Body of pancreas (tissue), 4 donors: ENCODE measurements around the gene CLEC18B. TPM values are rescaled to one million over a fixed set of nuclear protein-coding genes. Genes with fewer than 3 reads are reported as not detected.
"Not testable (repeated sequence)": the region's sequence is repeated elsewhere in the genome, so short reads cannot be mapped to it uniquely, and the experiment has no call there.

Source experiments
- ATAC-seq: fragments of 150-250 bp; one replicate; pipeline ENCODE4 v1.9.1; 2016
- DNase-seq, 4 donors: peaks; one replicate each; pipeline ENCODE4 v3.0.0-alpha.2; 2019
- H3K27ac ChIP-seq, 4 donors: fragments of 200-600 bp; sonication (generic); 1 replicate in 3 of 4; 2 replicates in 1 of 4; pipeline versions ENCODE4 v1.5.1 to v1.6.1; 2016 to 2019; ENCODE audit warnings: mild to moderate bottlenecking in 1 of 4, mixed read lengths in 1 of 4, moderate library complexity in 1 of 4
- H3K27me3 ChIP-seq, 2 donors: fragments of 200-600 bp; sonication (generic); one replicate each; pipeline ENCODE4 v1.6.0; 2016; ENCODE audit warnings: mild to moderate bottlenecking in 1 of 2
- H3K36me3 ChIP-seq, 2 donors: fragments of 200-600 bp; sonication (generic); replicated peaks in 1 of 2; 2 replicates each; pipeline ENCODE4 v1.5.1; 2016; ENCODE audit warnings: low read depth in 2 of 2; ENCODE audit not compliant: insufficient read depth in 1 of 2
- H3K4me1 ChIP-seq: fragments of 200-600 bp; sonication (generic); one replicate; pipeline ENCODE4 v1.6.0; 2016
- H3K4me3 ChIP-seq, 2 donors: fragments of 200-600 bp; sonication (generic); 1 replicate in 1 of 2; 2 replicates in 1 of 2; pipeline ENCODE4 v1.5.1; 2016 to 2019
- H3K9me3 ChIP-seq, 3 donors: fragments of 200-600 bp; sonication (generic); 1 replicate in 2 of 3; 2 replicates in 1 of 3; pipeline ENCODE4 v1.5.1; 2016
- CTCF ChIP-seq, 7 experiments: fragments of 450-650 bp in 4 of 7; fragments of 200-600 bp in 3 of 7; sonication (generic) in 3 of 7; IDR thresholded peaks; one replicate each; pipeline ENCODE4 v1.5.1; 2016 to 2019; ENCODE audit warnings: antibody characterized with exemption in 7 of 7
- POLR2A ChIP-seq, 3 donors: fragments of 450-650 bp; IDR thresholded peaks; one replicate each; pipeline ENCODE4 v1.6.1; 2016; ENCODE audit warnings: antibody characterized with exemption in 3 of 3, mild to moderate bottlenecking in 2 of 3
- WGBS, 2 donors: methylation state at CpG; one replicate each; pipeline ENCODE4 v1.1.5; 2017; 5-methylcytosine and 5-hydroxymethylcytosine counted together
- intact Hi-C: fragments of 100-400 bp; cut with DNase I; formaldehyde crosslinking; loops from one replicate; pipeline ENCODE4 v1.15.1; 2023
- total RNA-seq, 2 donors: library from RNA; depleted of rRNA; stranded (reverse); fragments of >200 nt; gene quantifications; one replicate each; pipeline ENCODE4 v1.1.0, GENCODE V29; 2016

The CLEC18B gene
- total RNA-seq, 2 donors from 2014 or later = 0.26 TPM; not detected in 1

GRCh38 chr16:74438492-74438979 lies 17.3 kb upstream of the CLEC18B start:
- Histone ChIP-seq H3K4me3 (no peak overlapping the region), H3K27ac (no peak overlapping the region), H3K36me3 (no peaks in the 10 kb centered on the region), H3K9me3 (no peaks in the 10 kb centered on the region), H3K4me1 (no peaks in the 10 kb centered on the region), H3K27me3 (no peaks in the 10 kb centered on the region)
- intact Hi-C loops = no loop called here
- 70 to 89% methylated on average over 7 of the region's 7 CpGs for WGBS, 2 donors
- no peak for DNase-seq
- ATAC-seq = no peak
- TF ChIP-seq POLR2A (IDR thresholded peaks at IDR 0.05) = no peak
- no peak for TF ChIP-seq CTCF (IDR thresholded peaks at IDR 0.05)

GRCh38 chr16:74431516-74431915 lies 10.2 kb upstream of the CLEC18B start:
- DNase-seq (no peak), ATAC-seq (no peak)
- WGBS, 2 donors = 65 to 67% methylated on average over 5 of the region's 5 CpGs
- H3K4me1 ChIP-seq = no peaks in the 10 kb centered on the region
- no peak overlapping the region for H3K4me3 ChIP-seq
- intact Hi-C loops = no loop called here
- no peak overlapping the region for H3K27ac ChIP-seq
- no peaks in the 10 kb centered on the region for H3K36me3 ChIP-seq
- TF ChIP-seq POLR2A (IDR thresholded peaks at IDR 0.05) (no peak), CTCF (IDR thresholded peaks at IDR 0.05) (no peak)
- no peaks in the 10 kb centered on the region for H3K9me3 ChIP-seq
- no peaks in the 10 kb centered on the region for H3K27me3 ChIP-seq

GRCh38 chr16:74430036-74430712 lies 8.9 kb upstream of the CLEC18B start:
- H3K36me3 ChIP-seq, H3K27ac ChIP-seq, H3K9me3 ChIP-seq, intact Hi-C loops, H3K4me1 ChIP-seq, H3K27me3 ChIP-seq, H3K4me3 ChIP-seq: not testable (repeated sequence)
- DNase-seq = peak; percentile 49 to 70 (median 56)
- 15 to 29% methylated on average over 9 to 13 of the region's 13 CpGs for WGBS, 2 donors
- TF ChIP-seq CTCF (IDR thresholded peaks at IDR 0.05) = peak; percentile 53 to 78 (median 72)
- ATAC-seq = peak; percentile 79

- intact Hi-C loops, DNase-seq, H3K9me3 ChIP-seq, ATAC-seq, H3K4me1 ChIP-seq, H3K27ac ChIP-seq, H3K36me3 ChIP-seq, H3K4me3 ChIP-seq, H3K27me3 ChIP-seq: not testable (repeated sequence)
- no CpG with 5 or more reads among the region's 8 CpGs for WGBS, 2 donors
Observed at GRCh38 chr16:74428493-74428892, 7.2 kb upstream of the CLEC18B start.

- intact Hi-C loops, H3K4me1 ChIP-seq, H3K27ac ChIP-seq, ATAC-seq, H3K4me3 ChIP-seq, H3K9me3 ChIP-seq, H3K36me3 ChIP-seq, DNase-seq, H3K27me3 ChIP-seq: not testable (repeated sequence)
- WGBS, 2 donors = 48 to 56% methylated on average over 6 of the region's 6 CpGs
Observed at GRCh38 chr16:74425751-74426150, 4.5 kb upstream of the CLEC18B start.

- H3K36me3 ChIP-seq, ATAC-seq, H3K4me1 ChIP-seq, H3K9me3 ChIP-seq, H3K27ac ChIP-seq, H3K27me3 ChIP-seq, H3K4me3 ChIP-seq, intact Hi-C loops, DNase-seq: not testable (repeated sequence)
- WGBS, 2 donors = 82 to 83% methylated on average over 4 of the region's 4 CpGs
Observed at GRCh38 chr16:74423721-74424120, 2.4 kb upstream of the CLEC18B start.

- H3K27me3 ChIP-seq, H3K9me3 ChIP-seq, ATAC-seq, H3K4me1 ChIP-seq, DNase-seq, H3K4me3 ChIP-seq, H3K36me3 ChIP-seq, intact Hi-C loops, H3K27ac ChIP-seq: not testable (repeated sequence)
- 84% methylated on average over 7 of the region's 17 CpGs; no CpG with 5 or more reads in 1 of the 2 donors for WGBS, 2 donors
Observed at GRCh38 chr16:74422086-74422485, 808 bp upstream of the CLEC18B start.

GRCh38 chr16:74421482-74421785 lies 156 bp upstream of the CLEC18B start:
- WGBS, 2 donors = 65% methylated on average over 8 of the region's 16 CpGs; no CpG with 5 or more reads in 1 of the 2 donors
- DNase-seq, H3K4me3 ChIP-seq, H3K9me3 ChIP-seq, H3K4me1 ChIP-seq, H3K27me3 ChIP-seq, H3K27ac ChIP-seq, ATAC-seq, H3K36me3 ChIP-seq, intact Hi-C loops: not testable (repeated sequence)

- H3K4me1 ChIP-seq, H3K4me3 ChIP-seq, H3K27ac ChIP-seq, ATAC-seq, H3K9me3 ChIP-seq, H3K36me3 ChIP-seq, DNase-seq, intact Hi-C loops, H3K27me3 ChIP-seq: not testable (repeated sequence)
- 47 to 52% methylated on average over 5 to 9 of the region's 14 CpGs for WGBS, 2 donors
Observed at GRCh38 chr16:74419811-74420210, 1.5 kb downstream of the CLEC18B start.
